HepG2 (cell line): ENCODE measurements around the gene VAV2. TPM values are rescaled to one million over a fixed set of nuclear protein-coding genes. Genes with fewer than 3 reads are reported as not detected.

Experiments
- ATAC-seq: fragments of 200-7000 bp; cut with Tn5 transposase; 3 replicates; pipeline ENCODE4 v1.9.1; 2020; ENCODE audit warnings: mild to moderate bottlenecking, moderate library complexity
- BruUV-seq: library from RNA; stranded (reverse); fragments of 400-500 nt; replicated peaks from 2 replicates; lab custom pipeline; 2021; lab: Mats Ljungman, UMichigan
- CTCF ChIA-PET: fragments of 300-600 bp; formaldehyde crosslinking; extraction: SDS; loops from one replicate; lab custom pipeline; 2021; ENCODE audit warnings: low total read pairs, inconsistent platforms, low intra/inter-chr PET ratio; lab: Yijun Ruan, JAX
- POLR2A ChIA-PET: fragments of 350-600 bp; sonication (Branson Sonifier 250); formaldehyde crosslinking; loops from one replicate; lab custom pipeline; 2020; ENCODE audit warnings: antibody characterized with exemption, inconsistent platforms; lab: Yijun Ruan, JAX
- DNase-seq: peaks from one replicate; pipeline ENCODE4 v3.0.0-alpha.2; 2015; ENCODE audit warnings: low spot score
- FAIRE-seq: peaks from 3 replicates; lab custom pipeline; 2011; peaks lifted over from hg19 to GRCh38; lab: Jason Lieb, UNC
- H2AFZ ChIP-seq: one replicate; pipeline ENCODE4 v1.6.1; 2011; ENCODE audit warnings: low read length, inconsistent platforms
- H3K27ac ChIP-seq: fragments of 300-600 bp; 3 replicates; pipeline ENCODE4 v1.8.0; 2011; ENCODE audit warnings: mixed run types, mild to moderate bottlenecking, mixed read lengths, low read length, inconsistent platforms; ENCODE audit not compliant: insufficient read depth; ENCODE audit errors: extremely low read length
- H3K27me3 ChIP-seq, 2 experiments: fragments of 200-600 bp in 1 of 2; 2 replicates in 1 of 2; 3 replicates in 1 of 2; pipeline versions ENCODE4 v1.6.0 to v1.8.0; 2011; ENCODE audit warnings: low read length in 2 of 2, mild to moderate bottlenecking in 2 of 2, moderate library complexity in 2 of 2, inconsistent platforms in 1 of 2; ENCODE audit not compliant: insufficient read depth in 2 of 2, control insufficient read depth in 1 of 2
- H3K36me3 ChIP-seq, 2 experiments: fragments of 200-600 bp in 1 of 2; replicated peaks in 1 of 2; 2 replicates in 1 of 2; 3 replicates in 1 of 2; pipeline versions ENCODE4 v1.5.1 to v1.8.0; 2011; ENCODE audit warnings: low read length in 2 of 2, inconsistent platforms in 1 of 2; ENCODE audit not compliant: insufficient read depth in 2 of 2, control insufficient read depth in 1 of 2
- H3K4me1 ChIP-seq: 2 replicates; pipeline ENCODE4 v1.5.1; 2012; ENCODE audit warnings: low read length, inconsistent platforms; ENCODE audit not compliant: insufficient read depth
- H3K4me2 ChIP-seq: 2 replicates; pipeline ENCODE4 v1.6.0; 2011; ENCODE audit warnings: low read depth, low read length, inconsistent platforms
- H3K4me3 ChIP-seq, 3 experiments: fragments of 200-600 bp in 1 of 3; sonication (generic), shearing (Covaris generic) in 1 of 3; replicated peaks in 1 of 3; 2 replicates each; pipeline ENCODE4 v1.5.1; 2011 to 2016; ENCODE audit warnings: low read length in 3 of 3, inconsistent platforms in 2 of 3, low read depth in 2 of 3, mild to moderate bottlenecking in 2 of 3, control low read depth in 1 of 3, mixed read lengths in 1 of 3; ENCODE audit not compliant: insufficient read depth in 1 of 3
- H3K79me2 ChIP-seq: one replicate; pipeline ENCODE4 v1.6.1; 2011; ENCODE audit warnings: low read length, inconsistent platforms; ENCODE audit not compliant: insufficient read depth
- H3K9ac ChIP-seq: 2 replicates; pipeline ENCODE4 v1.6.0; 2011; ENCODE audit warnings: mild to moderate bottlenecking, low read depth, low read length, inconsistent platforms; ENCODE audit not compliant: insufficient read depth
- H3K9me3 ChIP-seq: 2 replicates; pipeline ENCODE4 v1.5.1; 2012; ENCODE audit warnings: mild to moderate bottlenecking, low read length
- H4K20me1 ChIP-seq: 2 replicates; pipeline ENCODE4 v1.6.0; 2011; ENCODE audit warnings: inconsistent platforms, mild to moderate bottlenecking, low read length, moderate library complexity; ENCODE audit not compliant: insufficient read depth
- AGO2 ChIP-seq: fragments of 200-400 bp; formaldehyde crosslinking; optimal IDR thresholded peaks from 2 replicates; pipeline ENCODE3; 2017; ENCODE audit warnings: mild to moderate bottlenecking, low read depth, low read length, moderate library complexity
- CERS6 ChIP-seq: sonication (generic); formaldehyde crosslinking; IDR thresholded peaks from 2 replicates; pipeline ENCODE4 v1.5.0; 2020; ENCODE audit warnings: missing genetic modification reagents
- MAFF ChIP-seq: IDR thresholded peaks from 2 replicates; pipeline ENCODE4 v1.6.1; 2011; ENCODE audit warnings: low read depth, low read length, improper control_type of control experiment
- MNT ChIP-seq: fragments of 450-650 bp; IDR thresholded peaks from 2 replicates; pipeline ENCODE4 v1.6.1; 2016
- NR1H2 ChIP-seq: sonication (generic); formaldehyde crosslinking; IDR thresholded peaks from 2 replicates; pipeline ENCODE4 v1.8.1; 2022; ENCODE audit warnings: low read depth, missing genetic modification reagents, borderline replicate concordance
- PTBP1 ChIP-seq: fragments of 200-400 bp; formaldehyde crosslinking; IDR thresholded peaks from 2 replicates; pipeline ENCODE4 v1.6.1; 2018; ENCODE audit warnings: low read length, low read depth; ENCODE audit not compliant: poor library complexity, severe bottlenecking
- STAG1 ChIP-seq: sonication (generic); formaldehyde crosslinking; IDR thresholded peaks from 2 replicates; pipeline ENCODE4 v1.4.0; 2020; ENCODE audit warnings: missing genetic modification reagents
- U2AF1 ChIP-seq: fragments of 200-400 bp; formaldehyde crosslinking; optimal IDR thresholded peaks from 2 replicates; pipeline ENCODE3; 2017; ENCODE audit warnings: mild to moderate bottlenecking, low read depth, low read length
- ZNF768 ChIP-seq: sonication (generic); formaldehyde crosslinking; IDR thresholded peaks from 2 replicates; pipeline ENCODE4 v1.4.0; 2020; ENCODE audit warnings: missing genetic modification reagents
- ZSCAN21 ChIP-seq: sonication (generic); formaldehyde crosslinking; IDR thresholded peaks from 2 replicates; pipeline ENCODE4 v1.8.0; 2022; ENCODE audit warnings: mild to moderate bottlenecking, missing genetic modification reagents, moderate library complexity, borderline replicate concordance
- WGBS: methylation state at CpG from one replicate; pipeline ENCODE4 v1.1.6; 2017; ENCODE audit warnings: low lambda C conversion rate; 5-methylcytosine and 5-hydroxymethylcytosine counted together
- in situ Hi-C: cut with HindIII; loops from 2 replicates; pipeline ENCODE4 v1.10.0; 2017; ENCODE audit warnings: low pct_unique_long_range_greater_than_20kb; ENCODE audit not compliant: extremely low pct_ligation_motif_present
- intact Hi-C: fragments of 100-400 bp; cut with micrococcal nuclease; formaldehyde crosslinking; loops from one replicate; pipeline ENCODE4 v1.10.0; 2022; ENCODE audit not compliant: unreplicated experiment
- polyA plus RNA-seq, 8 experiments: library from polyadenylated mRNA; depleted of rRNA in 3 of 8; stranded (reverse) in 7 of 8; unstranded in 1 of 8; fragments of >200 nt; fragmentation: Illumina TruSeq in 4 of 8; extraction: Trizol in 4 of 8; gene quantifications; 2 replicates each; pipeline versions ENCODE4 v1.2.1 to v1.2.3, GENCODE V29; 2011 to 2016; ENCODE audit warnings: low read depth in 4 of 8, missing spikeins in 1 of 8, mixed read lengths in 1 of 8; ENCODE audit not compliant: insufficient read depth in 1 of 8
- total RNA-seq, 5 experiments: library from RNA; depleted of rRNA; stranded (reverse); fragments of >200 nt; fragmentation: Illumina TruSeq; extraction: Trizol; gene quantifications; 2 replicates each; pipeline ENCODE4 v1.2.3, GENCODE V29; 2016; ENCODE audit warnings: low read depth in 1 of 5
- TF ChIP-seq, protein P1 (sequence below): sonication (generic); formaldehyde crosslinking; IDR thresholded peaks from 2 replicates; pipeline ENCODE4 v1.5.1; 2020; ENCODE audit warnings: mild to moderate bottlenecking, missing genetic modification reagents

The VAV2 gene
- total and polyA plus RNA-seq, 2 of the 13 experiments (the other 11 are each of a cell fraction or from before 2014, with no cell fraction given): 22.5 to 22.9 TPM

GRCh38 chr9:133778336-133779013 lies 213.6 kb downstream of the VAV2 start:
- intact Hi-C loops: no loop called here
- ChIA-PET CTCF (no interaction called here), POLR2A (no interaction called here)
- Histone ChIP-seq H3K36me3 (peaks cover 38 to 69% of the 10 kb centered on the region in 2 experiments; a peak in 4 of 5 replicates), H3K79me2 (no peaks in the 10 kb centered on the region), H3K4me1 (no peaks in the 10 kb centered on the region), H3K9me3 (0 out of 2 replicates have a peak, but pooled peaks cover 5% of the 10 kb centered on the region), H3K4me2 (no peak overlapping the region), H3K27me3 (no peaks in the 10 kb centered on the region), H3K4me3 (no peak overlapping the region), H3K9ac (no peak overlapping the region), H2AFZ (no peak overlapping the region), H4K20me1 (no peaks in the 10 kb centered on the region; the same call in 1 of the 2 replicates), H3K27ac (no peak overlapping the region)
- in situ Hi-C loops: no loop called here
- 91% methylated on average over 10 of the region's 20 CpGs for WGBS
- no TSS peak for BruUV-seq
- DNase-seq: no peak
- FAIRE-seq: no peak
- no peak for ATAC-seq
- TF ChIP-seq AGO2 (peak; percentile 33), U2AF1 (no peak)

DNA sequence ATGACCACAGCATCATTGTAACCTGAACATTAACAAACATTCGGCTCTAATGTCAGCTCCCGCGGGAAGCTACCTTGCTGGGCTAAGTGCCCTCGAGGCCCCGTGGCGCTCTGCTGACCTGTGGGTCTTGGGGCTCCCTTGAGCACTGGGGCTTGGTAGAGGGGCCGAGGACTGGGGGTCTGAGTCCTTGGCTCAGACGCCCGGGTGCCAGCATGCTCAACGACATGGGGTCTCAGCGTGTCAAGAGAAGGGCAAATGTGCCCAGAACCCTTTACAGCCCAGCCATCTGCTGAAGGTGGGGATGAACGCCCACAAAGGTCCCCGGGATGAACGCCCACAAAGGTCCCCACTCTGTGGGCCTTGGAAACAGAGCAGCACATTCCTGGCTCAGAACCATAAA lies 214.3 kb downstream of the VAV2 start:
- in situ Hi-C loops (no loop called here), intact Hi-C loops (no loop called here)
- no peak overlapping the region for H3K4me3 ChIP-seq
- no peak overlapping the region for H2AFZ ChIP-seq
- POLR2A ChIA-PET: no interaction called here
- H3K27ac ChIP-seq: no peak overlapping the region
- peaks cover 38 to 72% of the 10 kb centered on the region in 2 experiments; a peak in 4 of 5 replicates for H3K36me3 ChIP-seq
- FAIRE-seq (no peak), DNase-seq (no peak), ATAC-seq (no peak)
- no TSS peak for BruUV-seq
- H3K79me2 ChIP-seq: no peaks in the 10 kb centered on the region
- no peaks in the 10 kb centered on the region for H3K4me1 ChIP-seq
- 0 out of 2 replicates have a peak, but pooled peaks cover 5% of the 10 kb centered on the region for H3K9me3 ChIP-seq
- no peaks in the 10 kb centered on the region; the same call in 1 of the 2 replicates for H4K20me1 ChIP-seq
- CTCF ChIA-PET: no interaction called here
- no peak overlapping the region for H3K4me2 ChIP-seq
- H3K27me3 ChIP-seq: no peaks in the 10 kb centered on the region
- WGBS: 100% methylated on average over 1 of the region's 14 CpGs
- H3K9ac ChIP-seq: no peak overlapping the region
- TF ChIP-seq MNT (no peak), ZSCAN21 (CRISPR knock-in tag) (no peak), ZNF768 (CRISPR knock-in tag) (no peak), CERS6 (CRISPR knock-in tag) (no peak), NR1H2 (no peak), PTBP1 (no peak), MAFF (no peak), U2AF1 (no peak), STAG1 (no peak)
- TF ChIP-seq, protein P1, sequence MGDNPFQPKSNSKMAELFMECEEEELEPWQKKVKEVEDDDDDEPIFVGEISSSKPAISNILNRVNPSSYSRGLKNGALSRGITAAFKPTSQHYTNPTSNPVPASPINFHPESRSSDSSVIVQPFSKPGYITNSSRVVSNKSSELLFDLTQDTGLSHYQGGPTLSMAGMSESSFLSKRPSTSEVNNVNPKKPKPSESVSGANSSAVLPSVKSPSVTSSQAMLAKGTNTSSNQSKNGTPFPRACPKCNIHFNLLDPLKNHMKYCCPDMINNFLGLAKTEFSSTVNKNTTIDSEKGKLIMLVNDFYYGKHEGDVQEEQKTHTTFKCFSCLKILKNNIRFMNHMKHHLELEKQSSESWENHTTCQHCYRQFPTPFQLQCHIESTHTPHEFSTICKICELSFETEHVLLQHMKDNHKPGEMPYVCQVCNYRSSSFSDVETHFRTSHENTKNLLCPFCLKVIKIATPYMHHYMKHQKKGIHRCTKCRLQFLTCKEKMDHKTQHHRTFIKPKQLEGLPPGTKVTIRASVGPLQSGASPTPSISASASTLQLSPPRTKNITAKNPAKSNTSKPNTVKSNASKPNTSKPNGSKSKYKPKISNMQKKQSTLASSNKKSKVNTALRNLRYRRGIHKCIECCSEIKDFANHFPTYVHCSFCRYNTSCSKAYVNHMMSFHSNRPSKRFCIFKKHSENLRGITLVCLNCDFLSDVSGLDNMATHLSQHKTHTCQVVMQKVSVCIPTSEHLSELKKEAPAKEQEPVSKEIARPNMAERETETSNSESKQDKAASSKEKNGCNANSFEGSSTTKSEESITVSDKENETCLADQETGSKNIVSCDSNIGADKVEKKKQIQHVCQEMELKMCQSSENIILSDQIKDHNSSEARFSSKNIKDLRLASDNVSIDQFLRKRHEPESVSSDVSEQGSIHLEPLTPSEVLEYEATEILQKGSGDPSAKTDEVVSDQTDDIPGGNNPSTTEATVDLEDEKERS (CRISPR knock-in tag): no peak
